Measurements from ENCODE around the gene CCDC27.

Gene CCDC27

GRCh38 chr1:3711780-3712451, 40.3 kb upstream of the CCDC27 start:
- Histone ChIP-seq H3K9me3 (ENCODE audit: control insufficient read depth in 1 of 2, low read length in 2 of 2) (no peaks in the 10 kb centered on the region), H3K36me3 (ENCODE audit: control insufficient read depth in 1 of 2, insufficient read depth in 2 of 2, low read length in 2 of 2) (no peaks in the 10 kb centered on the region), H3K4me3 (ENCODE audit: low read depth in 1 of 2, low read length in 2 of 2) (no peak overlapping the region), H3K27me3 (ENCODE audit: low read depth, low read length) (peaks cover 7% of the 10 kb centered on the region), H3K4me1 (ENCODE audit: control insufficient read depth in 1 of 2, insufficient read depth in 2 of 2, low read length in 2 of 2) (peaks cover 0 to 3% of the 10 kb centered on the region in 2 donors), H3K27ac (ENCODE audit: low read length) (no peak overlapping the region)

GRCh38 chr1:3712573-3713535, 39.4 kb upstream of the CCDC27 start:
- Histone ChIP-seq H3K27ac (ENCODE audit: low read length) (no peak overlapping the region), H3K27me3 (ENCODE audit: low read depth, low read length) (peaks cover 12% of the 10 kb centered on the region), H3K9me3 (ENCODE audit: control insufficient read depth in 1 of 2, low read length in 2 of 2) (no peaks in the 10 kb centered on the region), H3K4me1 (ENCODE audit: control insufficient read depth in 1 of 2, insufficient read depth in 2 of 2, low read length in 2 of 2) (peaks cover 0 to 3% of the 10 kb centered on the region in 2 donors), H3K36me3 (ENCODE audit: control insufficient read depth in 1 of 2, insufficient read depth in 2 of 2, low read length in 2 of 2) (no peaks in the 10 kb centered on the region), H3K4me3 (ENCODE audit: low read depth in 1 of 2, low read length in 2 of 2) (no peak overlapping the region)

- Histone ChIP-seq H3K4me1 (ENCODE audit: control insufficient read depth in 1 of 2, insufficient read depth in 2 of 2, low read length in 2 of 2) (peaks cover 0 to 3% of the 10 kb centered on the region in 2 donors), H3K27ac (ENCODE audit: low read length) (no peak overlapping the region), H3K9me3 (ENCODE audit: control insufficient read depth in 1 of 2, low read length in 2 of 2) (no peaks in the 10 kb centered on the region), H3K36me3 (ENCODE audit: control insufficient read depth in 1 of 2, insufficient read depth in 2 of 2, low read length in 2 of 2) (no peaks in the 10 kb centered on the region), H3K4me3 (ENCODE audit: low read depth in 1 of 2, low read length in 2 of 2) (no peak overlapping the region), H3K27me3 (ENCODE audit: low read depth, low read length) (peaks cover 9% of the 10 kb centered on the region)
Observed at GRCh38 chr1:3713840-3714239, 38.4 kb upstream of the CCDC27 start.

- Histone ChIP-seq H3K4me3 (ENCODE audit: low read depth in 1 of 2, low read length in 2 of 2) (no peak overlapping the region), H3K27ac (ENCODE audit: low read length) (no peak overlapping the region), H3K27me3 (ENCODE audit: low read depth, low read length) (peaks cover 9% of the 10 kb centered on the region)
Observed at GRCh38 chr1:3714284-3714741, 37.9 kb upstream of the CCDC27 start.

GRCh38 chr1:3714814-3715213, 37.4 kb upstream of the CCDC27 start:
- Histone ChIP-seq H3K27me3 (ENCODE audit: low read depth, low read length) (peaks cover 6% of the 10 kb centered on the region), H3K27ac (ENCODE audit: low read length) (no peak overlapping the region), H3K4me3 (ENCODE audit: low read depth in 1 of 2, low read length in 2 of 2) (no peak overlapping the region), H3K36me3 (ENCODE audit: control insufficient read depth in 1 of 2, insufficient read depth in 2 of 2, low read length in 2 of 2) (no peaks in the 10 kb centered on the region), H3K4me1 (ENCODE audit: control insufficient read depth in 1 of 2, insufficient read depth in 2 of 2, low read length in 2 of 2) (peaks cover 0 to 3% of the 10 kb centered on the region in 2 donors), H3K9me3 (ENCODE audit: control insufficient read depth in 1 of 2, low read length in 2 of 2) (no peaks in the 10 kb centered on the region)

More at GRCh38 chr1:3714284-3714741, 37.9 kb upstream of the CCDC27 start:
- no peaks in the 10 kb centered on the region for H3K9me3 ChIP-seq (ENCODE audit: control insufficient read depth in 1 of 2, low read length in 2 of 2)
- H3K4me1 ChIP-seq (ENCODE audit: control insufficient read depth in 1 of 2, insufficient read depth in 2 of 2, low read length in 2 of 2): peaks cover 0 to 3% of the 10 kb centered on the region in 2 donors
- H3K36me3 ChIP-seq (ENCODE audit: control insufficient read depth in 1 of 2, insufficient read depth in 2 of 2, low read length in 2 of 2): no peaks in the 10 kb centered on the region

- no peaks in the 10 kb centered on the region for H3K36me3 ChIP-seq (ENCODE audit: control insufficient read depth in 1 of 2, insufficient read depth in 2 of 2, low read length in 2 of 2)
- H3K27ac ChIP-seq (ENCODE audit: low read length): no peak overlapping the region
- H3K4me3 ChIP-seq (ENCODE audit: low read depth in 1 of 2, low read length in 2 of 2): no peak overlapping the region
- no peaks in the 10 kb centered on the region for H3K9me3 ChIP-seq (ENCODE audit: control insufficient read depth in 1 of 2, low read length in 2 of 2)
- peaks cover 6% of the 10 kb centered on the region for H3K27me3 ChIP-seq (ENCODE audit: low read depth, low read length)
- H3K4me1 ChIP-seq (ENCODE audit: control insufficient read depth in 1 of 2, insufficient read depth in 2 of 2, low read length in 2 of 2): peaks cover 0 to 3% of the 10 kb centered on the region in 2 donors
Observed at GRCh38 chr1:3716351-3716750, 35.9 kb upstream of the CCDC27 start.

GRCh38 chr1:3717041-3717714, 35.1 kb upstream of the CCDC27 start:
- Histone ChIP-seq H3K27me3 (ENCODE audit: low read depth, low read length) (peaks cover 6% of the 10 kb centered on the region), H3K4me3 (ENCODE audit: low read depth in 1 of 2, low read length in 2 of 2) (no peak overlapping the region), H3K36me3 (ENCODE audit: control insufficient read depth in 1 of 2, insufficient read depth in 2 of 2, low read length in 2 of 2) (no peaks in the 10 kb centered on the region), H3K4me1 (ENCODE audit: control insufficient read depth in 1 of 2, insufficient read depth in 2 of 2, low read length in 2 of 2) (peaks cover 0 to 3% of the 10 kb centered on the region in 2 donors), H3K9me3 (ENCODE audit: control insufficient read depth in 1 of 2, low read length in 2 of 2) (no peaks in the 10 kb centered on the region), H3K27ac (ENCODE audit: low read length) (no peak overlapping the region)

- H3K9me3 ChIP-seq (ENCODE audit: control insufficient read depth in 1 of 2, low read length in 2 of 2): no peaks in the 10 kb centered on the region
- H3K4me3 ChIP-seq (ENCODE audit: low read depth in 1 of 2, low read length in 2 of 2): no peak overlapping the region
- H3K27ac ChIP-seq (ENCODE audit: low read length): no peak overlapping the region
- H3K27me3 ChIP-seq (ENCODE audit: low read depth, low read length): peaks cover 6% of the 10 kb centered on the region
- peaks cover 0 to 3% of the 10 kb centered on the region in 2 donors for H3K4me1 ChIP-seq (ENCODE audit: control insufficient read depth in 1 of 2, insufficient read depth in 2 of 2, low read length in 2 of 2)
- no peaks in the 10 kb centered on the region for H3K36me3 ChIP-seq (ENCODE audit: control insufficient read depth in 1 of 2, insufficient read depth in 2 of 2, low read length in 2 of 2)
Observed at GRCh38 chr1:3717715-3718601, 34.3 kb upstream of the CCDC27 start.

- H3K4me1 ChIP-seq (ENCODE audit: control insufficient read depth in 1 of 2, insufficient read depth in 2 of 2, low read length in 2 of 2): peaks cover 0 to 3% of the 10 kb centered on the region in 2 donors
- no peak overlapping the region for H3K27ac ChIP-seq (ENCODE audit: low read length)
- H3K4me3 ChIP-seq (ENCODE audit: low read depth in 1 of 2, low read length in 2 of 2): no peak overlapping the region
- no peaks in the 10 kb centered on the region for H3K36me3 ChIP-seq (ENCODE audit: control insufficient read depth in 1 of 2, insufficient read depth in 2 of 2, low read length in 2 of 2)
- peaks cover 6% of the 10 kb centered on the region for H3K27me3 ChIP-seq (ENCODE audit: low read depth, low read length)
- H3K9me3 ChIP-seq (ENCODE audit: control insufficient read depth in 1 of 2, low read length in 2 of 2): no peaks in the 10 kb centered on the region
Observed at GRCh38 chr1:3718764-3719163, 33.5 kb upstream of the CCDC27 start.

- Histone ChIP-seq H3K27ac (ENCODE audit: low read length) (no peak overlapping the region), H3K9me3 (ENCODE audit: control insufficient read depth in 1 of 2, low read length in 2 of 2) (no peaks in the 10 kb centered on the region), H3K27me3 (ENCODE audit: low read depth, low read length) (peaks cover 6% of the 10 kb centered on the region), H3K4me3 (ENCODE audit: low read depth in 1 of 2, low read length in 2 of 2) (no peak overlapping the region), H3K4me1 (ENCODE audit: control insufficient read depth in 1 of 2, insufficient read depth in 2 of 2, low read length in 2 of 2) (no peaks in the 10 kb centered on the region), H3K36me3 (ENCODE audit: control insufficient read depth in 1 of 2, insufficient read depth in 2 of 2, low read length in 2 of 2) (no peaks in the 10 kb centered on the region)
Observed at GRCh38 chr1:3721955-3722465, 30.2 kb upstream of the CCDC27 start.

Measured in muscle layer of duodenum (tissue), 2 donors.